GM12891 (cell line): ENCODE measurements around the gene FADS1.

Source experiments
- PAX5 ChIP-seq: IDR thresholded peaks from 2 replicates; pipeline ENCODE4 v1.6.1; 2011; ENCODE audit warnings: low read length, moderate library complexity, mild to moderate bottlenecking; ENCODE audit not compliant: insufficient read depth, severe bottlenecking
- POLR2A ChIP-seq: IDR thresholded peaks from 2 replicates; pipeline ENCODE4 v1.6.1; 2011; ENCODE audit warnings: low read depth, low read length, control low read depth
- SPI1 ChIP-seq: IDR thresholded peaks from 2 replicates; pipeline ENCODE4 v1.6.1; 2011; ENCODE audit warnings: low read depth, low read length, control low read depth

DNA sequence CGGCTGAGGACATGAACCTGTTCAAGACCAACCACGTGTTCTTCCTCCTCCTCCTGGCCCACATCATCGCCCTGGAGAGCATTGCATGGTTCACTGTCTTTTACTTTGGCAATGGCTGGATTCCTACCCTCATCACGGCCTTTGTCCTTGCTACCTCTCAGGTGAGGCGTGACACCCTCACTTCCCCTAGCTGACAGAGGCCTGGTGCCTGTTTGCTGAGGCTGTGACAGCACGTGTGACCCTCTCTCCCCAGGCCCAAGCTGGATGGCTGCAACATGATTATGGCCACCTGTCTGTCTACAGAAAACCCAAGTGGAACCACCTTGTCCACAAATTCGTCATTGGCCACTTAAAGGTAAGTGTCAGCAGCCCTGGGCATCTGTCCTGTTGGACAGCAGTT lies 23.6 kb upstream of the FADS1 start:
- TF ChIP-seq PAX5 (no peak), SPI1 (no peak), POLR2A (no peak)
